GM15510 (cell line): ENCODE results near the gene COA4.

Source experiments
- POLR2A ChIP-seq: IDR thresholded peaks from 3 replicates; pipeline ENCODE4 v1.6.1; 2011; ENCODE audit warnings: borderline replicate concordance; ENCODE audit not compliant: insufficient read length; ENCODE audit errors: extremely low read depth

Gene COA4

DNA sequence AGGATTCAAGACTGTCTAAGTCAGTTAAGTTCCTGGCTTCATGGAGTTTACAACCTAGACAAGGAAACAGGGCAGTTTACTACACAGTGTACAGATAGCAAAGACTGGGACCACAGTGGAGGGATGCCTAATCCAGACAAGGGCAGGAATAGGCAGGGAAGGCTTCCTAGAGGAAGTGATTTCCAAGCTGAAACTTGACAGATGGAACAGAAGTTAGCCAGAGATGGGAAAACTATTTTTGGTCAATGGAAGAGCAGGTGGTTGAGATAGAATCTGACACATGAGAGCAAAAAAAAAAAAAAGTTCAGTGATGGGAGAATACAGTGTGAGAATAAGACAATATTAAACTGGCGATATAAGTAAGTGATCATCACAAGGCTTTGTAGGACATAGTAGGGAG, 1.3 kb downstream of the COA4 start:
- no peak for TF ChIP-seq POLR2A

DNA sequence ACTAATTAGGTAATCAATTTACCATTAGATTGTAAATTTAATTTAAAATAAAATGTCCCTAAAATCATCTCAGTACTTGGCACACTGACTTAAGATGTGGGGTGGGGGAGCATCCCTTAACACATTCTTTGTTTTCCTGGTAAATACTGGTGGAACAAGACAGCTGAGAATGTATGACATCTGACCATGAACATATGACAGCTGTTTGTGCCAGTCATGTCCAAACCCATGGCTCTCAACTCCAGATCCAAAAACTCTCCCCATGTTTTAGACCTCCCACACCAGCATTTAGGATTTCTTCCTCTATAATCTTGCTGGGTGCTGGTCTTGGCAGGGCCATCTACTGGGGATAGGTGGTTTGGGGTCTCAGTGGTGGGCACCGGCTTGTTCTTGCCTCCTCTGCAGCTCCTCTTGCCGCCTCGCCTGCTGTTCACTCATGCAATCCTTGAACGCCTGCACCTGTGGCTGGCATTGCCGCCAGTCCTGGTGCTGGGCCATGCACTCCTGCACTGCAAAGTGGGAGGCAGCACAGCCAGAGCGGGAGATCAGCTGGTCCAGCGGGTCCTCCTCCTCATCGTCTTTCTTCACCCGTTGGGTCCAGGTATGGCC, 3.8 kb downstream of the COA4 start:
- no peak for TF ChIP-seq POLR2A

DNA sequence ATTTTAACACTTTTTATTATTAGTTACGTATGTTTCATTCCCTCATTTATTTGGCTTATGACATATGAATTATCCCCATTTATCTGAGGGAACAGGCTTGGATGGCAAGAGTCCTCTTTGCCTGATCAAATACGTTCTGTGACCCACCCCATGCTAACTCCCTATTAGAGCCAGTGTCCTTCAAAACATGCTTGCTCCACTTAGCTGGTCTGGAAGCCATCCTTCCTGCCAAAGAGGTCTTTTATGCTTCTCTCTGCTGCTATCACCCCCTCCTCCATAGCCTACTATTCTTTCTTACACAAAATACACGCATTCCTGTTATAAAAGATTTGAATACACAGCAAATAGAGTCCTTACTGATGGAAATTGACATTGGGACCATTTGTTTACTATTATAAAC, 6.4 kb downstream of the COA4 start:
- no peak for TF ChIP-seq POLR2A

DNA sequence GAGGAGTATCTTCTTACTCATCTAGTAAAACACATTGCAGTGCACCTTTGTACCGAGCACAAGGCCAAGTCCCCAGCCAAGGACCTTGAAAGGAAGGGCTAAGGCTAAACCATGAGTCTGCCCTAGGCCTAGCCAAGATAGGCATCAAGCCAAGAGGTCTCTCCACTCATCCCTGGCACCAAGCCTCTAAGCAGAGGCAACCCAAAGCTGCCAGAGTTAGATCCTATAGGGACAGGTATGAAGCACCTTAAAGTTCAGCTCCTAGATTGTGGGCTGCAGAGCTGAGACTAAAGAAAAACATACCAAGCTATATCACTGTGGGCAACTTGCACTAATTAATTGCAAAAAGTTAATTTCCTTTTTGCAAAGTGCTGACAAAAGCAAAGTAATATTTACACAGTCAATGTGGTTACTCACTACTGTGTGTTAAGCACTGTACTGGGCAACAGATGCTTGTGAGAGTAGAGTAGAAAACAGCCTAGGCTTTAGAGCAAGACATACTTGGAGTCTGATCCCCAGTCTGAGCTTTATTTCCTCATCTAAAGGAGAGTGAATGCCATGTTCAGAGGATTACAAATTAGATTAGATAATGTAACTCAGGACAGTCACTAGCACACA, 7.2 kb downstream of the COA4 start:
- no peak for TF ChIP-seq POLR2A

DNA sequence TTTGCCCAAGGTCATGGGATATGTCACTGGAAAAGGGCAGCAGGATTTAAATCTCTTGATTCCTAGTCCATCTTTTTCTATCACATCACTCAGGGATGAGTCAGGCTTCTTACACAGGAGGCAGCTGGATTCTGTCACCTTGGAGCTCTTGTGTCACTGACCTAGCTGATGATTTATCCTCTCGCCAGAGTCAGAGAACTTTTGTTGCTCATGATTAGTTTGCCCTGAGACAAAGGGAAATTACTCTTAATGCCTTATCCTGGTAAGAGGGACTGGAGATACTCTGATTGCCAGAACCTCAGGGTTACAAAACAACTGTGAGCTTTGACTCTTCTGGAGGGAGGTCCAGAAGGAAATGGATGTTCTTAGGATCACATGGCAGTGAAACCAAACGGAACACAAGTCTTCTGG, 10.1 kb downstream of the COA4 start:
- TF ChIP-seq POLR2A, result no peak

DNA sequence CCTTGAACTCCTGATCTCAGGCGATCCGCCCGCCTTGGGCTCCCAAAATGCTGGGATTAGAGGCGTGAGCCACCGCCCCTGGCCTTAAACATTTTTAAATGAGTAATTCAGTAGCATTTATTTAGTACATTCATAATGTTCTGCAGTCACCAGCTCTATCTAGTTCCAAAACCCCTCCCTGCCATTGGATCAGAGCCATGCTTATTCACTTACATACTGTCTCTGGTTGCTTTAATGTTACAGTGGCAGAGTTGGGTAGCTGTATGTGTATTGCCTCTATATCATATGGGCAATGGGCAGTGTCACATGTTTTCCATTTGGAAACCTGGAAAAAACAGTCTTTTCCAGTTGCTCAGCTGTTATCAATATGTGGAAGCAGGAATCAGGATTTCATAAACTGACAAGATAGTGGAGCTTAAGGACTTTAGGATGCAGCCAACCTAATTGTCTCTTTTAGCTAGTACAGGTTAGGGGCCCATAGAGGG, 10.5 kb downstream of the COA4 start:
- no peak for TF ChIP-seq POLR2A

DNA sequence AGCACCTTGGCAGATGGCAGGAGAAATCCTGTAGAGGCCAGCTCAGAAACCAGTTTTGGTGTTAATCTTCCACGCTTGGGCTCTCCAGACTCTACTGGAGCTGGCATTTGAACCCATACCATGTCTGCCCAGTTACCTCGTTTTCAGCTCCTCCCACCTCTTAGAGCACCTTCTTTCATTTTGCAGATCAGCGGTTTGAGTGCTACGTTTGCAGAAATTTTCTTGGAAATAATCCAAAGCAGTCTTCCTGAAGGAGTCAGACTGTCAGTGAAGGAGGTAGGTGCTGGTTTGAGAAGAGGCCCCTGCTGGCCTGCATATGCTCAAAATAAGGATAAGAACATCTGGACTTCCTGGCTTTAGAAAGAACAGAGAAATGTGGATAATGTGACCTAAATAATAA, 13.7 kb downstream of the COA4 start:
- no peak for TF ChIP-seq POLR2A

DNA sequence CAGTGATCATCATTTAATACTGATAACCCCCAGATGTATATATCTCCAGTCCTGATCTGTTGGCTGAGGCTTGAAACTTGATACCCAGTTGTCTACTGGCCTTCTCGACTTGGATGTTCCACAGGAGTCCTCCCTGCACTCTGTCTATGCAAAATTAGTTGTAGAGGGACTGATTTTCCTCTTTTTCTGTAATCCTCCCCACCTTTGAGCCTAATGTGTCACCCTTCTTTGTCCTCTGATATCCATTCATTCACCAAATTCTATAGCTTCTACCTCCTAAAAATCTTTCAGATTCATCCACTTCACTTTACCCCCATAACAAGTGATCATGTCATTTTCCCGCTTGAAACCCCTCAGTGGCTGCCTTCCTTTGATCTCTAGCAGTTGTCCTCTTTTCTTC, 16.4 kb downstream of the COA4 start:
- TF ChIP-seq POLR2A, result no peak

DNA sequence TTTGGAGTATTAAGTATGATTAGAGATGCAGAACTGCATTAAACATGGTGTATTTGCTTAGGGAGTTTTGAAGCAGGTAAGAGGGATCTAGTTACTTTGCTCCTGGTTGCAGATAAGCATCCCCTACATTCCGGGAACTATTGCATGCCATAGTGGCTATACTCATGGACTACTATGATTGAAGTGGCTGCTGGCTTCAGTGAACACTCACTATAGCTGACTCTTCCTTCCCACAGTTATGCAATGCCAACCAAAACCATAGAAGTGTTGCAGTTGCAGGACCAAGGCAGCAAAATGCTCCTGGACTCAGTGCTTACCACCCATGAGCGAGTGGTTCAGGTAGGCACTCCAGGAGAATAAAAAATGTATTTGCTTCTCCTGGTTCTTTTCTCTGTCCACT, 17.0 kb downstream of the COA4 start:
- TF ChIP-seq POLR2A, result no peak

DNA sequence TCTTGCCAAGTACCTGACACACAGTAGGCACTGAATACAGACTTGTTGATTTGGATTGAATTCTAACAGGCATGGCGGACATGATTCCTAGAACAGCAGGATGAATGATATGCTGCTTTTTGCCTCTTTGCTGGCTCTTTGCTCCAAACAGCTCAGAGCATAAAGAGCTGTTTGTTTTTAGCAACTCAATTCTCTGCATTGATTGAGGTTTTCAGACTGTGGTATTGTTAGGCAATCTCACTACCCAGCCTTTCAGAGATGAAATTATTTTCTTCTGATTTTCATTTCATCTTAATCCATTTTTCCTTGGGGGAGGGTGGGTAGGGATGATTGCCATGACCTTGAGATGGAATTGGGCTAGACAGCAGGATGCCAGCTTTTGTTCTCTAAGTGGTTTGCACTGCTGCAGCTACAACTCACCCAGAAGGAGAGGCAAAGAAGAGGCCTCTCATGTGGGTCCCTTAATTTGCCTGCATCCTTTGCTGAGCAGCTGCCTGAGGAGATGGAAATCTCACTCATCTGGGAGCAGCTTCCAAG, 20.5 kb downstream of the COA4 start:
- TF ChIP-seq POLR2A, result no peak

DNA sequence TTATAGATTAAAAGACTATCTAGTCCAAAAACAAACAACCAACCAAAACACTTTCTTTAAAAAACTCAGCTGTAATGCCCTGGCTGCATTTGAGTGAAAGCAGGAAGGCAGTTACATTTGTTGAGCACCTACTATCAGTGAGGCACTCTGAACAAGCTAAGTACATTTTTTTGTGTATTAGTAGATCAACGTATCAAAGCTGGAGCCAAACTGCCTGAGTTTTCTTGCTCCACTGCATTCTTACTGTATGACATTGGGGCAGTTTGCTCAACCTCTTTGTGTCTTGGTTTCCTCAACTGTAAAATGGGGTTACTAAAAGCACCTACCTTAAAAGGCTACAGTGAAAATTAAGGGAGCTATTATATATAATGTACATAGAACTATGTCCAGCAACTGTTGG, 22.0 kb downstream of the COA4 start:
- TF ChIP-seq POLR2A, result no peak

DNA sequence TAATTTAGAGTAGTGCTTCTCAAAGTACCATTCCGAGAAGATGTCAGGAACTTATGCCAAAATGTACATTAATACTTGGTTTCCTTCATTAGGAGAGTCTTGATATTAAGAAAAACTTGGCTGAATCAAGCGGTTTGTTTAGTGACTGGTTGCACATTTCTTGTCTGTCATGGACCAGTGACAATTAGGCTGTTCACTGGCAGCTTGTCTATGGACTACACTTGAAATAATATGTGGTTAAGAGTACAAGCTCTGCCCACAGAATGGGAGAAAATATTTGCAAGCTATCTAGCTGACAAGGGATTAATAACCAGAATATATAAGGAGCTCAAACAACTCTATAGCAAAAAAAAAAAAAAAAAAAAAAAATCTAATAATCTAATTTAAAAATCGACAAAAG, 24.6 kb downstream of the COA4 start:
- no peak for TF ChIP-seq POLR2A

DNA sequence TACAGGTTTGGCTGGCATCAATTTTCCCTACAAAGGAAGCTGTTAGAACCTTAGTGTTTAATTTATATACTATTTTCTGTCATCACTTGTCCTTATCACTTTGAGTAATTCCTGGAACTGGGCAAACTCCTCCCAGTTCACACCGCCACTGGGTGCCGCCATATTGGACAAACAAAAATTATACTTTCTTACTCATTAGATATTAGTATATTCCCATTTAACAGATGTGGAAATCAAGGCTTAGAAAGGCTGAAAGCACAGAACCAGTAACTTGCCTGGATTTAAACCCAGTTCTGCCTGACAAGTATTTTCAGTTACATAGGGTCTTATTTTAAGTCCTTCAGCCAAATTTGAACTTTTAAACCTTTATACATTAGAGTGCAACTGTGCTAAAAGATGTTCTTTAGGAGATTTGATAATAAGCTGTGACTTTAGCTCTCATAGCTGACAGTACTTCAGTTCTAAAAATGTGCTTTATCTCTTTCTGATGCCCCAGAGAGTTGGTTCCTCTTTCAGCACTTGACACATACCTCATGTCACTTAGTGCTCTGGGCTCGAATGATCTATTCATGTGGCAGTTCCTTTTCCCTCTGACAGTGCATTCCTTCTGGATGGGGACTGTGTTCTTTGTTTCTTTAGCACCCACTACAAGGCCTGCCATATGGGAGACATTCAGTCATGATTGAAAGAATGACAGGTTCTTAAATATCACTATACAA, 25.4 kb downstream of the COA4 start:
- no peak for TF ChIP-seq POLR2A

DNA sequence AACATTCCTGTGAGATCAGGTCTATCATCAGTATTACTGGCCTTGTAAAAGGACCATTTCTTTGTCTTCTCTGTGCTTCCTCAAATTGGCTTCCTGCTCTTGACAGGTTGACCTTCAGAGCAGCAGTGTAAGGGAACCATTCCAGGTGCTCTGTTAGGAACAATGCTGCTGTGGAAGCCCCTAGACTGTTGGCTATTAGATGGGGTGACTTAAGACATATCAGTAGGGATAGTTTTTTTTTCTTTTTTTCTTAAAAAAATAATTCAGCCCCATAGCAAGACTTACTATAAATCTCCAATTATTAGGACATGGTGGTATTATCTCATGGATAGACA, 37.6 kb downstream of the COA4 start:
- no peak for TF ChIP-seq POLR2A

DNA sequence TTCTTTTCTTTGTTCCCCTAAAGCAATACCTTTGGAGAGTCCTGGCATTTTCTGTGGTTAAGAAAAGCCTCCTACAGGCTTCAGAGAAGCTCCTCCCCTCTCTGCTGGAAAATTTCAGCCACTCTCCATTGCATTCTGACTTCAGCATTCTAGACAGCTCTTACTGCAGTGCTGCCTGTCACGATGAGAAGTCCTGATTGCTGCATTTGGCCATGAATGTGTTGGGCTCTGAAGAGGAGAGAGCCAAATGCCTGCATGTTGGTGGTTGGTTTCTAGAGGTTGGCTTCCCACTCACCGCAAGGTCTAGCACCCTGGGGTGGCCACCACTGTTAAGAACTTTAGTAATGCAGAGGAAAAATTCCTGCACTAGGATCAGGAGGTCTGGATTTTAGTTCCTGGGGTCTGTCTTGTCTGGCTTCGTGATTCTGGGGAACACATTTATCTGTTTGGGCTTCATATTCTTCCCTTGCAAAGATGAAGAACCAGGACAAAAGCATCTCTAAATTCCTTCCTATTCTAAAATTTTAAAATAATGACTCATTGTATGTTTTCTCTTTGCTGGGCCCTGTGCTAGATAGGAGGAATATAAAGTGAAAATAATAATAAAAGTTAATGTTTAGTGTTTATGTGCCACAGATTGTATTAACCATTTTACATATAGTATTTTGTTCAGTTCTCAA, 38.1 kb downstream of the COA4 start:
- TF ChIP-seq POLR2A, result no peak

DNA sequence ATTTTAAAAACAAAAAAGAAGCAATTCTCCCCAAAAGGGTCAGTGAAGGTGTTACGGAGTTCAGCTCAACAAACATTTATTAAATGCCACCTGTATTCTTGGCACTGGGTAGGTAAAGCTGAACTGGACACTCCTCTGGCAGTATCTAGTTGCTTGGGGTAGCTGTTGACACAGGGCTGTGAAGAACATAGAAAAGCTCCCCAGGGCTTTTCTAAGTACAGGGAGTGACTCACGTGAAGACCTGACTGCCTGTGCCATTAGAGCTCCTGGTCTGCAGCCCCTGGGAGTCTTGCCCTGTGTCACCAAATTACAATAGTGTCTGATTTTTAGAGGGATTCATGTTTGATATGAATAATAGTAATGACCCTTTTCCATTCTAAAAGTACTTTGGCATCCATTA, 43.6 kb downstream of the COA4 start:
- no peak for TF ChIP-seq POLR2A

DNA sequence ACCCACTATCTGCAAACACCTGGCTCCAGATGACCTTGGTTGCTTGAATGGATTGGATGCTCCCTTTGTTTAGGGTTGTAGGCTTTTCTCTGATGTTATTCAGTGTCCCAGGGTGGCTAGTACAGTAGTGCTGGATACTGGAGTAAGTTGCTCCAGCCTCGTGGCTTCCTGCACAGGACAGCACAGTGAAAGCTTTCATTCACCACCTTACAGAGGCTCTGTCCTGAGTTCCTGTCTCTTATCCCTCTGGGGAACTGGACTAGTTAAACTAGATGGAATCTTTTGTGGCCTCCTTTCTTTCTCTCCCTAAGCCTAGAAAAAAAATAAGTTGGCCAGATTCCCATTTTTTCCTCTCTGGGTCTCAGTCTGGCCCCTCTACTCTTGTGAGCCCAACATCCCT, 46.4 kb downstream of the COA4 start:
- no peak for TF ChIP-seq POLR2A
